Mesenteric fat pad (tissue), 1 donor: ENCODE measurements around the gene RBP2. TPM values are rescaled to one million over a fixed set of nuclear protein-coding genes. Genes with fewer than 3 reads are reported as not detected.

Experiments used
- DNase-seq: peaks from one replicate; pipeline ENCODE4 v3.0.0-alpha.2; 2020; ENCODE audit warnings: low spot score
- long read RNA-seq: library from polyadenylated mRNA; unstranded; transcript quantifications from one replicate; pipeline ENCODE4 v2.0.0, GENCODE V29; 2020
- total RNA-seq: library from RNA; stranded (reverse); fragmentation: NEBNext Ultra II Directional; extraction: Animal tissue kit (Norgen Biotek cat#: 25700); gene quantifications from one replicate; pipeline ENCODE4 v1.2.1, GENCODE V29; 2021
- donor health status: DM: yes; HTN: yes; CAD: no.

The RBP2 gene
- total RNA-seq, result 5.3 TPM
- long read RNA-seq, partial matches to known transcripts, result 0 of 2 reads
- long read RNA-seq, other reads (novel, unspliced or antisense), result 0 of 2 reads

DNA sequence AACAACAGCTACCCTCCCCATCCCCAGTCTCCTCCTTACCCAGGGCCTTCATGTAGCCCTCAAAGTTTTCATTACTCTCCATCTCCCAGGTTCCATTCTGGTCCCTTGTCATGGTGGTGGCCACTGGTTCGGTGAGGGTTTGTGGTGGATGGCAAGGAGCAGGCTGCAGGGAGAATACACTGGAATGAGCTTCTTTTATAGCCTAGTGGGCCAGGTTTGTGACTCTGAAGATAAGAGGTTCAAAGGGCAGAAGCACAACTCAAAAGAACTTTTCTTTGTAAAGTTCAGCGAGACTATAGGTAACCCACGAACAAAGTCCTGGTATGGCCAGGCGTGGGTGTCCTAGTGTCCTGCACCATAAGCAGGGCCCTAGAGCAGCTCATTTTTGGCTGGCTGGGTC is at the start of gene RBP2:
Gene RBP2, minus strand, starts transcription at position 169 of the 400 bp plus-strand sequence. Its CDS starts 57 bp downstream, at position 112.
- no peak for DNase-seq

DNA sequence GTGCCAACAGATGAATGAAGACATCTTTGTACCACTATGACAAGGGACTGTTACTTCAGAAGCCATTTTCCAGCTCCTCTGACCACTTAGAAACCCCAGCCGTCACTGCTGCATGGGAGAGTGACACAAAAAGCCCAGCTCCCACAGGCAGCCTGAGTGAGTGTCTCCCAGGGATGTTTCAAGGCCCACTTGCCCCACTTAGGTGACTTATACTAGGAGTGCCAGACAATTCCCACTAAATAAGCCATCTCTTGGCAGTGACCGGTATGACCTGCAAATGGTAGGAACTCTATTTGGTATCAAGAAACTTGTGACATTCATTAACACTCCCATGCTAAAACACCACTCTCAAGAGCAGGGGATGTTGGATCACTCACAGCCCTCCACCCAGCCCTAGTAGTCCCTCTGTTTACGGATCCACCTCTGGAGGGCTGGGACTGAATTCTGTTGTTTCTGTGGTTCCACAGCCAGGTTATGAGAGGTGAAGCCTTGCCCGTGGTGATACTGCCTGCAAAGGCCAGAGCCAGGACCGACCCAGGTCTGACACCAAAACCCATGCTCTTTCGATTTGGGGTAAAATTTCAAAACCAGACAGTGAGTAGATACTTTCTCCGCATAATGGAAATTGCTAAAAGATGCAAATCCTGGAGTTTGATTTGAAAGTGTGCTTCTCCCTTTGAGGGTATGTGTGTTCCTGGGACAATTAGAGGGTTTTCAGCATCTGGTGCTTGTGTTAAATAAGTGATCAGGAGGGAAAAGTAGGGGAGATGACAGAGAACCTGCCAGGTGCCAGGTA is 48.7 kb upstream of the RBP2 start:
- DNase-seq, result no peak

DNA sequence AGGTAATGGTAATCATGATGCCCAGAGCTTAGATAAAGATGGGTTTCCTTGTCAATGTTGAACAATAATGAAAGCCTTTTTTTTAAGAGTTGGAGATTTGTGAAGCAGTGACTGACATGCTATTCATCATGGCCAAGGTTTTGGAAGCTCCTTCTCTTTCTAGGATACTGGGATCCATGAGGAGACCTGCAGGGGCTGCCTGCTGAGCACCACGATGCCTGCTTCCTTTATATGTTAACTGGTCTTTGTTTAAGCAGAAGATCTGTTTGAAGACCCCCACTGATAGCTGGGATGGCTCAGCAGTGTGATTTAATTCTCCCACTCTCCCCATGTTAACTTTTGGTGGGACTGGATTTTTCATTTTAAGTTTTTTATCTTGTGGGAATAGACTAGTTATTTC is 47.4 kb upstream of the RBP2 start:
- DNase-seq, result no peak

DNA sequence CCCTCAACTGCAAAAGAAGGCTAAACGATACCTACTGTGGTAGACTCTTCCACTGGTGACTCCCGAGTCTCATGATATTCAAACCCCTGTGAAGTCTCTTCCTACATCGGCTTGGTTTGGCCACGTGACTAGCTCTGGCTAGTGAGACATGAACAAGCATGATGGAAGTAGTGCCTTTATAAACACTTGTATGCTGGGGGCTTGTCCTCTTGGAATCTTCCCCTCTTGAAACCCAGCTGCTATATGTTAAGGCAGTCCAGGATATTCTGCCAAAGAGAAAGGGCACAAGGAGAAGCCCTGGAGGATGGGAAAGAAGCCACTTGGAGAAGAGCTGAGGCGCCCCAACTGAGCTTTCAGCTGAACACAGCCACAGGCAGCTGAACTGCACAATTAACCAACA is 46.9 kb upstream of the RBP2 start:
- no peak for DNase-seq

- no peak for DNase-seq
These were observed 46.1 kb upstream of the RBP2 start for GRCh38 chr3:139522421-139522820.

DNA sequence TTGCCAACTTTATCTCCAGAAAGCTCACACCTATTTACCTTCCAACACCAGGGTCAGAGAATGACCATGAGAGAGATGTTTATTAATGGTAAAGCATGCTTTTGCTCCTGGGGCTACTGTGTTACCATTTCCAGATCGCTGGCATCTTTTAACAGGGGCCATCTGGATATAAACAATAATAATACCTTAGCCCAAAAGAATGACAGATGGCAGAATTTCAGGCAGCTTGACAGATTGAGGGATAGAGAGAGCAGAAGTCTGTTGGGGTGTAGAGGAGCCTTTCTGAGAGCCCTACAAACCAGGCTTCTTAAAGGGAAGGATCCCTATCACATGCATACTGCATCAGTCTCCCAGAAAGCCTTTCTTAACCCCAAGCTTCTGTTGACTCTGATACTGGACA is 45.5 kb upstream of the RBP2 start:
- DNase-seq, result no peak

- no peak for DNase-seq
These were observed 44.8 kb upstream of the RBP2 start for GRCh38 chr3:139521144-139521543.

GRCh38 chr3:139519998-139520737 is 43.9 kb upstream of the RBP2 start:
- DNase-seq, result no peak

GRCh38 chr3:139518926-139519842 is 42.9 kb upstream of the RBP2 start:
- no peak for DNase-seq

- no peak for DNase-seq
These were observed 42.0 kb upstream of the RBP2 start for GRCh38 chr3:139518306-139518705.

- DNase-seq, result no peak
These were observed 41.2 kb upstream of the RBP2 start for GRCh38 chr3:139517321-139518065.

DNA sequence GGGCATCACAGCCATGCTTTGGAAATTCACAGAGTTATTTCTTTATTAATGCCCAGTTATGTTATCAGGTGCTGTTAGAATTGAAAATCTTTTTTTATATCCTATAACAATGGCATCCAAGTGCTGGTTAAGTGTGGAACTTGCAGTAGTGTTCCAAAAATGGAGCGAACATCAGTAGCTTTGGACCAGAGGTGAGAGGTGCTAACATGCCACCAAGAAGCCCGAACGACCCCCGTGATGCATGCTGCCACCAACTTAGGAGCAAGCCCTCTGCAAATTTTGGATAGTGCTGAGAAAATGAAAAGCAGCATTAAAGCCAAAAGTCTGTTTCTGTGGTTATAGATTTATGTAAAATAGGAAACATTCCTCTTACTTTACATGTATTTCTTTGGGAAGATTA is 38.4 kb upstream of the RBP2 start:
- DNase-seq, result no peak

- DNase-seq, result no peak
These were observed 33.3 kb upstream of the RBP2 start for GRCh38 chr3:139509631-139510030.

DNA sequence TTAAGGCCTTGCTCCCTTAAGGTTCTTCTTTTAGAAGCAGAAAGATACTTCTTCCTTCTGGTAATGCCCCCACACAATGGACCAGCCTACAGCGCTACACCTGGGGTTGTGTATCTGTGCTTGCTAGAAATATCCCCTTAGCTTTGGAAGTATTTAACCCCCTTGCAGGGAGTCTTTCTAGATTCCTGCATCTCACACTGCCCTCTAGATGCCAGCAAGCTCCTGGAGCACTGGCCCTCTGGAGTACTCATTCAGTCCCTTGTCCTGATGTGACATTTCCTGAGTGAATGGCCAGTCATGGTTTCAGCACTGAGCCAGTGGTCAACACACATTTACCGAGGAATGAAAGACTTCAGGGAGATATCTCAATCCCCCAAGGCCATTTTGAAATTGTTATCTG is 30.4 kb upstream of the RBP2 start:
- no peak for DNase-seq

DNA sequence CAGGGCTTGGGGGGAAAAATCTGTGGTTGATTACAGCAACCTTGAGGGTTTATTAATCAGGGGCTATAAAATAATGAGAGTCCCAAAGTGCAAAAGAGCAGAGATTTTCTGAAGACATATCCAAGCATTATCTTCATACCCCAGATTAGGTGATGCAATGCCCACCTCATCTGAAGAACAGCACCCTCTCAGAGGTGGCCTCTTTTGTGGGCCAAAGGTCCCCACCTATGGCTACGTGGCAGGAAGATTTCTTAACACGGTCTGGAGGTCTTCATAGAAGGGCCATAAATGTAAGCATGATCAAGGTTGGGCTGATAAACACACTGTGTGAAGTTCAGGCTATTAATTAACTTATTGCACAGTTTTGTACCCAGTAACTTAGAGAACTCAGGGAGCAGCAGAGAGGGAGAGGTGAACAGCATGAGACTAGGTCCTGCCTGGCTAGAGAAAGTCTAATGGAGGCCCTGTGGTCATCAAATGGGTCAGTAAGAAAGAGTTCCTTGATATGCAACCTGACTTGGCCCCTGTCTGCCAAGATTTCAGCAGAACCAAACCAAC is 29.6 kb upstream of the RBP2 start:
- DNase-seq, result no peak

DNA sequence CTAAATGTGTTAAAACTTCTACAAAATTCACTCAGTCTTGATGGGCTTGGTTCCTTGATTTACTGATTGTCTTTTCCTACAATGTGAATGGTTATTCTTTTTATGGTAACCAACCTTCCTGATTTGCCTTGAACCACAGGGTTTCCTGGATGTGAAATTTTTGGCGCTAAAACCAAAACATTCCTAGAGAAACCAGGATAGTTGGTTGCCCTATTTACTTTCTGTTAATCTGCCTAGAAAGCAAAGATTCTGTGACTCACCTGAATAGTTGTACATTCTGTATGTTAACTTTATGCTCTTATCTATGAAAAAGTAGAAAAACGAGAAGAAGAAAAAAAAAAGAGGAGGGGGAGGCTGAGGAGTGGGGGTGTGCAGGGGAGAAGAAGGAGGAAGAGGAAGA is 23.2 kb upstream of the RBP2 start:
- no peak for DNase-seq

DNA sequence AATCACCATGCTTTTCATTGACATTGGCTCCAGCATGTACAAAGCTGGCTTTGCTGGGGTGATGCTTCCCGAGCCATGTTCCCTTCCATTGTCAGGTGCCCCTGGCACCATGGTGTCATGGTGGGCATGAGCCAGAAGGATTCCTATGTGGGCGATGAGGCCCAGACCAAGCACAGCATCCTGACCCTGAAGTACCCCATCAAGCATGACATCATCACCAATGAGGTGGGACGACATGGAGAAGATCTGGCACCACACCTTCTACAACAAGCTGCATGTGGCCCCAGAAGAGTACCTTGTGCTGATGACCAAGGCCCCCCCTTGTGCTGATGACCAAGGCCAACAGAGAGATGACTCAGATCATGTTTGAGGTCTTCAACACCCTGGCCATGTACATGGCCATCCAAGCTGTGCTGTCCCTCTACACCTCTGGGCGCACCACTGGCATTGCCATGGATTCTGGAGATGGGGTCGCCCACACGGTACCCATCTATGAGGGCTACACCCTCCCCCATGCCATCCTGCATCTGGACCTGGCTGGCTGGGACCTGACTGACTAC is 17.6 kb upstream of the RBP2 start:
- no peak for DNase-seq

DNA sequence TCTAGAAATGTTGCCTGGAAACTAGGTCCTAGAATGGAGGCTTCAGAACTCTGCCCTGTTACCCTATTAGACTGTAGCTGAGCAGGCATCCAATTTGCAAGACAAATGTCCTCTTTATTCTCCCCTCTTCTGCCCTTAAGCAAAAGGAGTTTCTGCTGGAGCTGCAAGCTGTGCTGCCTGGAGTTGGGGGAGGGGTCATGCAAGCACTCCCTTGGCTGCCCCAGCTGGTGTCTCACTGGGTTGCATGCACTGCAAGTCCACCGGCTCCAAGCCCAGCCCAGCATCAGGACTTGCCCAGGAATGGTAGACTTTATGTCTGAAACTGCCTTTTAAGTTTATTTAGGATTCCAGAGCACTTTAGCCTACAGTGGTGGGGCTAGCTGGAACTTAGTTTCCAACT is 15.7 kb upstream of the RBP2 start:
- no peak for DNase-seq

GRCh38 chr3:139491027-139491700 is 14.8 kb upstream of the RBP2 start:
- no peak for DNase-seq

GRCh38 chr3:139482206-139482605 is 5.9 kb upstream of the RBP2 start:
- DNase-seq, result no peak
